DOHH2 (cell line): Measurements from ENCODE around the gene GAS2L1.

ENCODE experiments used
- H3F3A ChIP-seq: fragments of 200-600 bp; sonication (generic), shearing (Covaris generic); 2 replicates; pipeline ENCODE4 v1.6.0; 2016; ENCODE audit warnings: antibody characterized with exemption, mild to moderate bottlenecking; ENCODE audit not compliant: control insufficient read depth, insufficient read depth
- H3K27ac ChIP-seq: fragments of 200-600 bp; sonication (generic); 2 replicates; pipeline ENCODE4 v1.5.1; 2014; ENCODE audit warnings: low read depth, mild to moderate bottlenecking, low read length, moderate library complexity
- H3K27me3 ChIP-seq: fragments of 200-600 bp; sonication (generic); 2 replicates; pipeline ENCODE4 v1.6.1; 2014; ENCODE audit warnings: mild to moderate bottlenecking, low read length, mixed read lengths; ENCODE audit not compliant: control insufficient read depth
- H3K36me3 ChIP-seq: fragments of 200-600 bp; sonication (generic); 2 replicates; pipeline ENCODE4 v1.6.1; 2014; ENCODE audit warnings: mild to moderate bottlenecking, low read length, moderate library complexity, mixed read lengths; ENCODE audit not compliant: control insufficient read depth
- H3K4me1 ChIP-seq: fragments of 200-600 bp; sonication (generic); 2 replicates; pipeline ENCODE4 v1.6.1; 2014; ENCODE audit warnings: mild to moderate bottlenecking, low read length, mixed read lengths; ENCODE audit not compliant: control insufficient read depth
- H3K4me2 ChIP-seq: fragments of 200-600 bp; sonication (generic); 2 replicates; pipeline ENCODE4 v1.6.0; 2014; ENCODE audit warnings: mild to moderate bottlenecking, low read length, moderate library complexity
- H3K4me3 ChIP-seq: fragments of 200-600 bp; sonication (generic); 2 replicates; pipeline ENCODE4 v1.5.1; 2014; ENCODE audit warnings: mild to moderate bottlenecking, low read length, mixed read lengths
- H3K79me2 ChIP-seq: fragments of 200-600 bp; sonication (generic); 2 replicates; pipeline ENCODE4 v1.6.1; 2014; ENCODE audit warnings: mild to moderate bottlenecking, low read length, mixed read lengths; ENCODE audit not compliant: control insufficient read depth
- H3K9me2 ChIP-seq: fragments of 200-600 bp; sonication (generic); replicated peaks from 2 replicates; pipeline ENCODE4 v1.6.1; 2014; ENCODE audit warnings: mild to moderate bottlenecking, low read length, mixed read lengths; ENCODE audit not compliant: control insufficient read depth
- H3K9me3 ChIP-seq: fragments of 200-600 bp; sonication (generic); 2 replicates; pipeline ENCODE4 v1.6.1; 2014; ENCODE audit warnings: antibody characterized with exemption, low read length, mixed read lengths; ENCODE audit not compliant: control insufficient read depth, insufficient read depth
- H4K20me1 ChIP-seq: fragments of 200-600 bp; sonication (generic); 2 replicates; pipeline ENCODE4 v1.6.0; 2014; ENCODE audit warnings: low read depth, mild to moderate bottlenecking, antibody characterized with exemption, low read length, moderate library complexity; ENCODE audit not compliant: control insufficient read depth, insufficient read depth
- CTCF ChIP-seq: fragments of 200-600 bp; sonication (generic); IDR thresholded peaks from one replicate; pipeline ENCODE4 v1.5.1; 2014; ENCODE audit warnings: antibody characterized with exemption, mild to moderate bottlenecking, low read depth, low read length; ENCODE audit not compliant: poor library complexity, severe bottlenecking
- EZH2phosphoT487 ChIP-seq: fragments of 200-600 bp; sonication (generic); IDR thresholded peaks from 2 replicates; pipeline ENCODE4 v1.6.1; 2017; ENCODE audit warnings: borderline replicate concordance, mild to moderate bottlenecking, antibody characterized with exemption, low read length, moderate library complexity, mixed read lengths

GAS2L1 gene

GRCh38 chr22:29298641-29299040 is 7.8 kb upstream of the GAS2L1 start:
- no peak overlapping the region for H3K4me3 ChIP-seq
- peaks cover 71% of the 10 kb centered on the region for H3K36me3 ChIP-seq
- no peaks in the 10 kb centered on the region for H3K9me2 ChIP-seq
- no peak overlapping the region for H3K4me2 ChIP-seq
- H3K27me3 ChIP-seq, result no peaks in the 10 kb centered on the region
- no peak overlapping the region for H3K27ac ChIP-seq
- H3F3A ChIP-seq, result peaks cover 39% of the 10 kb centered on the region
- H3K4me1 ChIP-seq, result peaks cover 21% of the 10 kb centered on the region
- H3K79me2 ChIP-seq, result no peaks in the 10 kb centered on the region
- H3K9me3 ChIP-seq, result no peaks in the 10 kb centered on the region
- H4K20me1 ChIP-seq, result peaks cover 13% of the 10 kb centered on the region; the same call in 1 of the 2 replicates
- no peak for TF ChIP-seq EZH2phosphoT487
- no peak for TF ChIP-seq CTCF

- Histone ChIP-seq H3K4me3 (no peak overlapping the region), H3K27me3 (no peaks in the 10 kb centered on the region), H3F3A (peaks cover 39% of the 10 kb centered on the region), H3K4me1 (peaks cover 27% of the 10 kb centered on the region), H3K9me2 (no peaks in the 10 kb centered on the region), H3K9me3 (no peaks in the 10 kb centered on the region), H3K27ac (no peak overlapping the region), H3K4me2 (no peak overlapping the region), H4K20me1 (peaks cover 13% of the 10 kb centered on the region; the same call in 1 of the 2 replicates), H3K79me2 (no peaks in the 10 kb centered on the region), H3K36me3 (peaks cover 64% of the 10 kb centered on the region)
- TF ChIP-seq EZH2phosphoT487 (no peak), CTCF (no peak)
These were observed 7.1 kb upstream of the GAS2L1 start for GRCh38 chr22:29299136-29299900.

- H3F3A ChIP-seq, result peaks cover 35% of the 10 kb centered on the region
- peaks cover 54% of the 10 kb centered on the region for H3K36me3 ChIP-seq
These were observed 6.0 kb upstream of the GAS2L1 start for GRCh38 chr22:29300467-29300806.

More at GRCh38 chr22:29300467-29300806, 6.0 kb upstream of the GAS2L1 start:
- Histone ChIP-seq H3K9me2 (no peaks in the 10 kb centered on the region), H4K20me1 (peaks cover 13% of the 10 kb centered on the region; the same call in 1 of the 2 replicates), H3K27ac (no peak overlapping the region), H3K4me3 (no peak overlapping the region), H3K79me2 (no peaks in the 10 kb centered on the region), H3K9me3 (no peaks in the 10 kb centered on the region), H3K4me1 (peaks cover 26% of the 10 kb centered on the region), H3K27me3 (0 out of 2 replicates have a peak, but pooled peaks cover 3% of the 10 kb centered on the region), H3K4me2 (no peak overlapping the region)
- TF ChIP-seq CTCF, result no peak
